A673 (cell line): ENCODE data around the gene SGMS1. TPM values are rescaled to one million over a fixed set of nuclear protein-coding genes. Genes with fewer than 3 reads are reported as not detected.
"Not testable (repeated sequence)": the region's sequence is repeated elsewhere in the genome, so short reads cannot be mapped to it uniquely, and the experiment has no call there.

Source experiments
- BruUV-seq: library from RNA; stranded (reverse); fragments of 400-500 nt; replicated peaks from 2 replicates; lab custom pipeline; 2021; lab: Mats Ljungman, UMichigan
- CTCF ChIA-PET: fragments of 300-600 bp; sonication (Branson Sonifier 250); formaldehyde crosslinking; loops from one replicate; lab custom pipeline; 2022; ENCODE audit warnings: antibody characterized with exemption; lab: Charles Lee
- POLR2A ChIA-PET: fragments of 300-600 bp; sonication (Branson Sonifier 250); formaldehyde crosslinking; loops from one replicate; lab custom pipeline; 2022; ENCODE audit warnings: antibody characterized with exemption; ENCODE audit not compliant: low non-redundant PET; lab: Charles Lee
- DNase-seq: peaks from one replicate; pipeline ENCODE4 v3.0.0-alpha.2; 2015; ENCODE audit warnings: low spot score
- H3K27ac ChIP-seq: fragments of 200-600 bp; sonication (generic); 2 replicates; pipeline ENCODE4 v1.5.1; 2016; ENCODE audit warnings: mixed run types, low read depth, mild to moderate bottlenecking, mixed read lengths, antibody characterized with exemption, low read length; ENCODE audit not compliant: poor library complexity, severe bottlenecking
- H3K27me3 ChIP-seq: fragments of 200-600 bp; sonication (generic); replicated peaks from 2 replicates; pipeline ENCODE4 v1.6.1; 2017; ENCODE audit warnings: mixed run types, low read depth, mild to moderate bottlenecking, mixed read lengths, antibody characterized with exemption, low read length; ENCODE audit not compliant: insufficient read depth, poor library complexity
- H3K36me3 ChIP-seq: fragments of 200-600 bp; sonication (generic); 2 replicates; pipeline ENCODE4 v1.6.1; 2016; ENCODE audit warnings: mixed run types, mild to moderate bottlenecking, mixed read lengths, antibody characterized with exemption, low read length; ENCODE audit not compliant: insufficient read depth, poor library complexity, severe bottlenecking
- H3K4me1 ChIP-seq: fragments of 200-600 bp; sonication (generic); 2 replicates; pipeline ENCODE4 v1.6.1; 2017; ENCODE audit warnings: mixed run types, mild to moderate bottlenecking, mixed read lengths, antibody characterized with exemption, low read length; ENCODE audit not compliant: insufficient read depth, poor library complexity, severe bottlenecking
- H3K4me3 ChIP-seq: fragments of 200-600 bp; sonication (generic); 2 replicates; pipeline ENCODE4 v1.5.1; 2016; ENCODE audit warnings: low read depth, mixed run types, mild to moderate bottlenecking, mixed read lengths, low read length; ENCODE audit not compliant: poor library complexity, severe bottlenecking
- H3K9me3 ChIP-seq: fragments of 200-600 bp; sonication (generic); 2 replicates; pipeline ENCODE4 v1.6.1; 2016; ENCODE audit warnings: mixed run types, low read depth, mild to moderate bottlenecking, mixed read lengths, antibody characterized with exemption, low read length; ENCODE audit not compliant: poor library complexity, severe bottlenecking
- EZH2 ChIP-seq: fragments of 200-600 bp; sonication (generic); IDR thresholded peaks from 2 replicates; pipeline ENCODE4 v1.6.1; 2017; ENCODE audit warnings: borderline replicate concordance, low read depth, mild to moderate bottlenecking, mixed read lengths, antibody characterized with exemption, low read length; ENCODE audit not compliant: poor library complexity, severe bottlenecking
- intact Hi-C: fragments of 100-400 bp; cut with micrococcal nuclease; formaldehyde crosslinking; loops from one replicate; pipeline ENCODE4 v1.10.0; 2022; ENCODE audit not compliant: unreplicated experiment
- total RNA-seq: library from RNA; stranded (reverse); gene quantifications from 2 replicates; pipeline ENCODE4 v1.2.3, GENCODE V29; 2021
- TF ChIP-seq, protein P1 (sequence below): fragments of 300-800, 200-600 bp; sonication (generic); conservative IDR thresholded peaks from 2 replicates; pipeline ENCODE4 v1.5.1; 2017; ENCODE audit warnings: low read depth, mild to moderate bottlenecking, antibody characterized with exemption, low read length, moderate library complexity, mixed read lengths

Gene SGMS1
- total RNA-seq, 1 experiment from 2014 or later: 13.0 TPM

- Histone ChIP-seq H3K27me3 (no peaks in the 10 kb centered on the region), H3K36me3 (no peaks in the 10 kb centered on the region), H3K4me3 (peak overlapping the region; percentile 5), H3K4me1 (peaks cover 22% of the 10 kb centered on the region), H3K9me3 (no peaks in the 10 kb centered on the region), H3K27ac (peak overlapping the region; percentile 27)
- no TSS peak for BruUV-seq
- CTCF ChIA-PET: no interaction called here
- TF ChIP-seq, protein P1, sequence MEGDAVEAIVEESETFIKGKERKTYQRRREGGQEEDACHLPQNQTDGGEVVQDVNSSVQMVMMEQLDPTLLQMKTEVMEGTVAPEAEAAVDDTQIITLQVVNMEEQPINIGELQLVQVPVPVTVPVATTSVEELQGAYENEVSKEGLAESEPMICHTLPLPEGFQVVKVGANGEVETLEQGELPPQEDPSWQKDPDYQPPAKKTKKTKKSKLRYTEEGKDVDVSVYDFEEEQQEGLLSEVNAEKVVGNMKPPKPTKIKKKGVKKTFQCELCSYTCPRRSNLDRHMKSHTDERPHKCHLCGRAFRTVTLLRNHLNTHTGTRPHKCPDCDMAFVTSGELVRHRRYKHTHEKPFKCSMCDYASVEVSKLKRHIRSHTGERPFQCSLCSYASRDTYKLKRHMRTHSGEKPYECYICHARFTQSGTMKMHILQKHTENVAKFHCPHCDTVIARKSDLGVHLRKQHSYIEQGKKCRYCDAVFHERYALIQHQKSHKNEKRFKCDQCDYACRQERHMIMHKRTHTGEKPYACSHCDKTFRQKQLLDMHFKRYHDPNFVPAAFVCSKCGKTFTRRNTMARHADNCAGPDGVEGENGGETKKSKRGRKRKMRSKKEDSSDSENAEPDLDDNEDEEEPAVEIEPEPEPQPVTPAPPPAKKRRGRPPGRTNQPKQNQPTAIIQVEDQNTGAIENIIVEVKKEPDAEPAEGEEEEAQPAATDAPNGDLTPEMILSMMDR: no peak
- TF ChIP-seq EZH2: no peak
- intact Hi-C loops: no loop called here
- DNase-seq: peak; percentile 69
- POLR2A ChIA-PET: no interaction called here
Observed at GRCh38 chr10:50431791-50432190, 192.0 kb downstream of the SGMS1 start.

- intact Hi-C loops: no loop called here
- peak; percentile 24 for DNase-seq
Observed at GRCh38 chr10:50431133-50431532, 192.6 kb downstream of the SGMS1 start.

DNA sequence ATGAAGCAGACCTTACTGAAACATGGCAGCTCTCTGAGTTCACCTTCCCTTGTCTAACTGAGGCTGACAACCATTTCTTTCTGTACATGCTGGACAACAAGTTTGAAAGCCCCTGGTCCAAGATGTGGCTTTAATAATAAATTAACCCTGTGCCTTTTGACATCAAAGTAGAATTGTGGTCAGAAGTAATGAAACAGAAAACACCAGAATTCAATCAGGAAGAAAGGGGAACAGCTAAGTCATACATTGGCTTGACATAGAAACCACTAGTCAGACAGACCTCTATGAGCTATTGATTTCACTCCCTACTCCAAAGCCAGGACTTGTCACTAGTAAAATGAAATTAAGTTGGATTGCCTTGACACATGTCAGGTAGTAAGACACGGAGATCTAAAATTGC is 197.3 kb downstream of the SGMS1 start:
- BruUV-seq: no TSS peak
- Histone ChIP-seq H3K27me3 (no peaks in the 10 kb centered on the region), H3K4me1 (peaks cover 10% of the 10 kb centered on the region), H3K4me3 (no peak overlapping the region), H3K36me3 (no peaks in the 10 kb centered on the region), H3K9me3 (no peaks in the 10 kb centered on the region), H3K27ac (no peak overlapping the region)
- ChIA-PET POLR2A (no interaction called here), CTCF (no interaction called here)
- intact Hi-C loops: no loop called here
- no peak for DNase-seq
- TF ChIP-seq EZH2: no peak
- TF ChIP-seq, protein P1: no peak

More at GRCh38 chr10:50431133-50431532, 192.6 kb downstream of the SGMS1 start:
- Histone ChIP-seq H3K9me3 (no peaks in the 10 kb centered on the region), H3K27ac (peak overlapping the region; percentile 27), H3K4me3 (peak overlapping the region; percentile 5), H3K36me3 (no peaks in the 10 kb centered on the region), H3K27me3 (no peaks in the 10 kb centered on the region), H3K4me1 (peaks cover 22% of the 10 kb centered on the region)
- CTCF ChIA-PET: no interaction called here
- TF ChIP-seq, protein P1: no peak
- no peak for TF ChIP-seq EZH2
- POLR2A ChIA-PET: no interaction called here
- no TSS peak for BruUV-seq

GRCh38 chr10:50425215-50425614 is 198.5 kb downstream of the SGMS1 start:
- CTCF ChIA-PET: interaction anchor here (0.7 kb wide), 1 partner anchor 151 kb away, joined by 5 read pairs; no protein-coding TSS in a partner anchor
- H3K27me3 ChIP-seq, H3K9me3 ChIP-seq, POLR2A ChIA-PET, intact Hi-C loops, H3K27ac ChIP-seq, H3K4me1 ChIP-seq, H3K36me3 ChIP-seq, BruUV-seq, H3K4me3 ChIP-seq, DNase-seq: not testable (repeated sequence)
